Measurements from ENCODE around the gene NDUFV2.
"Not testable (repeated sequence)": the region's sequence is repeated elsewhere in the genome, so short reads cannot be mapped to it uniquely, and the experiment has no call there.

Gene NDUFV2

GRCh38 chr18:9153256-9153655 is 50.8 kb downstream of the NDUFV2 start:
- H3K4me3 ChIP-seq (ENCODE audit: low read length) = no peak overlapping the region
- DNase-seq (ENCODE audit: low read depth) = no peak
- TF ChIP-seq CTCF (conservative IDR thresholded peaks at IDR 0.05; ENCODE audit: low read depth, low read length) = no peak

- H3K4me3 ChIP-seq (ENCODE audit: low read length) = no peak overlapping the region
- no peak for DNase-seq (ENCODE audit: low read depth)
- no peak for TF ChIP-seq CTCF (conservative IDR thresholded peaks at IDR 0.05; ENCODE audit: low read depth, low read length)
Measured at GRCh38 chr18:9156604-9157249, 54.2 kb downstream of the NDUFV2 start.

GRCh38 chr18:9157806-9158205 is 55.3 kb downstream of the NDUFV2 start:
- DNase-seq (ENCODE audit: low read depth) = no peak
- no peak overlapping the region for H3K4me3 ChIP-seq (ENCODE audit: low read length)
- no peak for TF ChIP-seq CTCF (conservative IDR thresholded peaks at IDR 0.05; ENCODE audit: low read depth, low read length)

- no peak for DNase-seq (ENCODE audit: low read depth)
- H3K4me3 ChIP-seq (ENCODE audit: low read length) = no peak overlapping the region
- TF ChIP-seq CTCF (conservative IDR thresholded peaks at IDR 0.05; ENCODE audit: low read depth, low read length) = no peak
Measured at GRCh38 chr18:9160014-9160413, 57.5 kb downstream of the NDUFV2 start.

- not testable (repeated sequence) for H3K4me3 ChIP-seq (ENCODE audit: low read length); DNase-seq (ENCODE audit: low read depth)
Measured at GRCh38 chr18:9162663-9163062, 60.2 kb downstream of the NDUFV2 start.

- not testable (repeated sequence) for DNase-seq (ENCODE audit: low read depth); H3K4me3 ChIP-seq (ENCODE audit: low read length)
Measured at GRCh38 chr18:9164149-9164548, 61.6 kb downstream of the NDUFV2 start.

- not testable (repeated sequence) for H3K4me3 ChIP-seq (ENCODE audit: low read length); DNase-seq (ENCODE audit: low read depth)
Measured at GRCh38 chr18:9165883-9166282, 63.4 kb downstream of the NDUFV2 start.

GRCh38 chr18:9169515-9169914 is 67.0 kb downstream of the NDUFV2 start:
- DNase-seq (ENCODE audit: low read depth); H3K4me3 ChIP-seq (ENCODE audit: low read length): not testable (repeated sequence)

- H3K4me3 ChIP-seq (ENCODE audit: low read length); DNase-seq (ENCODE audit: low read depth): not testable (repeated sequence)
Measured at GRCh38 chr18:9171919-9172318, 69.4 kb downstream of the NDUFV2 start.

GRCh38 chr18:9172506-9173127 is 70.1 kb downstream of the NDUFV2 start:
- no peak for TF ChIP-seq CTCF (conservative IDR thresholded peaks at IDR 0.05; ENCODE audit: low read depth, low read length)
- DNase-seq (ENCODE audit: low read depth) = peak; percentile 10
- no peak overlapping the region for H3K4me3 ChIP-seq (ENCODE audit: low read length)
